ENCODE results near the gene SLAMF7.

DNA sequence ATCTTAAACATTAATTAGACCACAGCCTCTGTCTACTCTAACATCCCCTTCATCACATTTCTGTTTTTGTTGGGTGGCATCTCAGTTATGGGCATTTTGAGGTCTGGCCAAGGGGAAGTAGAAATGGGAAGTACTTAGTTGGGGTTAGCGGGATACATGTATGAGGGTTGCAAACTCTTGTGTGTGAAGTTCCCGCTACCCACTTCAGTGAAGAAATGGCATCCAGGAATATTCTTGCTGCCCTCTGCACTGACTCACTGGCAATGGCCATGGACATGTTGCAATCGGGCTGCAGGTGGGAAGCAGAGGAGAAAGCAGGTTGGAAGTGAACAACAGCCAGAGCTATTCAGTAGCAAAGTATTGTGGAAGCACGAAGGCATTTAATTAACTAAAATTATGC is 34.8 kb upstream of the SLAMF7 start:
- no peak for TF ChIP-seq EZH2 (IDR thresholded peaks at IDR 0.05)
- no peak for TF ChIP-seq POLR2AphosphoS5 (IDR thresholded peaks at IDR 0.05; ENCODE audit: borderline replicate concordance, low read depth, low read length)
- TF ChIP-seq FOXP2 (optimal IDR thresholded peaks at IDR 0.05; ENCODE audit: control extremely low read depth, extremely low read length, insufficient read depth): no peak
